ENCODE data around the gene KCNC3. TPM values are rescaled to one million over a fixed set of nuclear protein-coding genes. Genes with fewer than 3 reads are reported as not detected.
A peak's percentile ranks its signal among the peaks of the same experiment; 100 is the strongest.

Gene KCNC3
- total and polyA plus RNA-seq, 2 of the 13 experiments (the other 11 are each of a cell fraction or from before 2014, with no cell fraction given): 0.29 to 1.7 TPM

- TF ChIP-seq CBX2 (IDR thresholded peaks at IDR 0.05; ENCODE audit: low read depth, low read length) (no peak), CBX2 (CRISPR knock-in tag; IDR thresholded peaks at IDR 0.05; ENCODE audit: low read depth) (no peak), MYC (CRISPR knock-in tag; IDR thresholded peaks at IDR 0.05; ENCODE audit: borderline replicate concordance) (no peak), ZNF407 (CRISPR knock-in tag; IDR thresholded peaks at IDR 0.05; ENCODE audit: not compliant biosample characterization) (no peak), ATAD3A (CRISPR knock-in tag; IDR thresholded peaks at IDR 0.05) (no peak), THAP9 (CRISPR knock-in tag; IDR thresholded peaks at IDR 0.05; ENCODE audit: borderline replicate concordance) (no peak), NCOR1 (IDR thresholded peaks at IDR 0.05; ENCODE audit: borderline replicate concordance, low read length) (peak; percentile 45; the same call in 1 of the 2 replicates), ZNF317 (CRISPR knock-in tag; IDR thresholded peaks at IDR 0.05) (no peak), TEF (CRISPR knock-in tag; IDR thresholded peaks at IDR 0.05) (peak; percentile 54; the same call in 1 of the 2 replicates), ETV5 (CRISPR knock-in tag; IDR thresholded peaks at IDR 0.05; ENCODE audit: borderline replicate concordance) (peak; percentile 32; the same call in 1 of the 2 replicates), ZNF746 (CRISPR knock-in tag; IDR thresholded peaks at IDR 0.05) (peak; percentile 74), ZNF589 (CRISPR knock-in tag; conservative IDR thresholded peaks at IDR 0.05) (0 out of 2 replicates have a peak, but pooled peaks have one; percentile 62), PHF5A (CRISPR knock-in tag; IDR thresholded peaks at IDR 0.05; ENCODE audit: low read depth, unreplicated experiment) (no peak), ZNF556 (CRISPR knock-in tag; IDR thresholded peaks at IDR 0.05; ENCODE audit: borderline replicate concordance) (no peak), SUZ12 (IDR thresholded peaks at IDR 0.05; ENCODE audit: low read depth, low read length) (no peak), ZNF510 (CRISPR knock-in tag; IDR thresholded peaks at IDR 0.05; ENCODE audit: low read depth) (no peak; the same call in 1 of the 2 replicates), ZNF33A (CRISPR knock-in tag; IDR thresholded peaks at IDR 0.05; ENCODE audit: borderline replicate concordance) (no peak), GZF1 (CRISPR knock-in tag; IDR thresholded peaks at IDR 0.05) (no peak)
Measured at GRCh38 chr19:50325310-50326100, 3.7 kb downstream of the KCNC3 start (continued).

Data from HepG2 (cell line).